Measurements from ENCODE around the gene MAVS. TPM values are rescaled to one million over a fixed set of nuclear protein-coding genes. Genes with fewer than 3 reads are reported as not detected.
A peak's percentile ranks its signal among the peaks of the same experiment; 100 is the strongest.

MAVS gene
- total RNA-seq, result 10 to 100 TPM; 36.3 to 48.7 (median 46.1) TPM
- 10 to 100 TPM; 17.5 to 38.6 TPM for polyA plus RNA-seq
- long read RNA-seq, donor 1, full-length matches to known transcripts, result 11 of 58 reads
- long read RNA-seq, donor 1, partial matches to known transcripts, result 16 of 58 reads
- long read RNA-seq, donor 1, other reads (novel, unspliced or antisense), result 31 of 58 reads
- long read RNA-seq, donor 2, full-length matches to known transcripts, result 13 of 74 reads
- long read RNA-seq, donor 2, partial matches to known transcripts, result 12 of 74 reads
- long read RNA-seq, donor 2, other reads (novel, unspliced or antisense), result 49 of 74 reads
- long read RNA-seq, donor 3, full-length matches to known transcripts, result 35 of 103 reads
- long read RNA-seq, donor 3, partial matches to known transcripts, result 27 of 103 reads
- long read RNA-seq, donor 3, other reads (novel, unspliced or antisense), result 41 of 103 reads

GRCh38 chr20:3846740-3847428 lies at the start of gene MAVS:
Gene MAVS, plus strand, starts transcription at chr20:3846834. Its CDS starts 7,791 bp downstream, at chr20:3854625.
- intact Hi-C loops (cut with DNase I), result loop anchor here in 1 of 10 donors (2.0 kb wide), 1 partner anchor 26 kb away; the partner anchor contains the start of gene AP5S1
- no peaks in the 10 kb centered on the region for H3K9me3 ChIP-seq
- H3K4me3 ChIP-seq, result peak within 1 kb of the TSS; percentile 74 to 100 (median 95)
- no peaks in the 10 kb centered on the region for H3K27me3 ChIP-seq
- peak within 1 kb of the TSS; percentile 87 to 99 (median 96) for H3K27ac ChIP-seq
- H3K4me1 ChIP-seq, result peaks cover 5 to 49% (median 32%) of the 10 kb centered on the region in 9 donors
- TF ChIP-seq CTCF (IDR thresholded peaks at IDR 0.05), result peak in 2 of 9 donors; percentile 18 to 19
- 0% methylated on average over 71 to 72 of the region's 72 CpGs for WGBS, 2 donors
- DNase-seq (peak; percentile 91 to 93), ATAC-seq (peak; percentile 96 to 99 (median 98))
- H3K36me3 ChIP-seq, result peaks cover 0 to 6% (median 0%) of the 10 kb centered on the region in 9 donors

GRCh38 chr20:3797226-3797545 lies 49.4 kb upstream of the MAVS start:
- Histone ChIP-seq H3K36me3 (peaks cover 0 to 42% (median 4%) of the 10 kb centered on the region in 9 donors), H3K9me3 (no peaks in the 10 kb centered on the region), H3K4me3 (peak overlapping the region in 4 of 10 donors; percentile 62 to 92 (median 74)), H3K4me1 (peaks cover 0 to 54% (median 20%) of the 10 kb centered on the region in 9 donors), H3K27ac (peak overlapping the region in 1 of 10 donors; percentile 97), H3K27me3 (no peaks in the 10 kb centered on the region)
- ATAC-seq (no peak), DNase-seq (no peak)
- no peak for TF ChIP-seq CTCF (IDR thresholded peaks at IDR 0.05)
- intact Hi-C loops (cut with DNase I), result no loop called here
- 92 to 94% methylated on average over 5 of the region's 5 CpGs for WGBS, 2 donors

- Histone ChIP-seq H3K4me3 (peak overlapping the region in 3 of 10 donors; percentile 62 to 84 (median 65)), H3K9me3 (no peaks in the 10 kb centered on the region), H3K27ac (peak overlapping the region in 1 of 10 donors; percentile 97), H3K4me1 (peaks cover 0 to 54% (median 20%) of the 10 kb centered on the region in 9 donors), H3K36me3 (peaks cover 0 to 48% (median 10%) of the 10 kb centered on the region in 9 donors), H3K27me3 (no peaks in the 10 kb centered on the region)
- ATAC-seq (no peak), DNase-seq (no peak)
- intact Hi-C loops (cut with DNase I), result no loop called here
- no peak for TF ChIP-seq CTCF (IDR thresholded peaks at IDR 0.05)
- 80 to 81% methylated on average over 19 of the region's 19 CpGs for WGBS, 2 donors
Measured at GRCh38 chr20:3797592-3798372, 48.9 kb upstream of the MAVS start.

- peaks cover 0 to 54% (median 16%) of the 10 kb centered on the region in 9 donors for H3K36me3 ChIP-seq
- peak overlapping the region in 1 of 10 donors; percentile 84 for H3K4me3 ChIP-seq
- H3K4me1 ChIP-seq, result peaks cover 0 to 54% (median 20%) of the 10 kb centered on the region in 9 donors
- ATAC-seq, result no peak
- TF ChIP-seq CTCF (IDR thresholded peaks at IDR 0.05), result no peak
- H3K27me3 ChIP-seq, result no peaks in the 10 kb centered on the region
- 73 to 79% methylated on average over 5 of the region's 5 CpGs for WGBS, 2 donors
- intact Hi-C loops (cut with DNase I), result no loop called here
- no peaks in the 10 kb centered on the region for H3K9me3 ChIP-seq
- H3K27ac ChIP-seq, result peak overlapping the region in 2 of 10 donors; percentile 1 to 97
- no peak for DNase-seq
Measured at GRCh38 chr20:3798373-3798768, 48.3 kb upstream of the MAVS start.
